Measurements from ENCODE around the gene TRMT44.
"Not testable (repeated sequence)": the region's sequence is repeated elsewhere in the genome, so short reads cannot be mapped to it uniquely, and the experiment has no call there.

Gene TRMT44

DNA sequence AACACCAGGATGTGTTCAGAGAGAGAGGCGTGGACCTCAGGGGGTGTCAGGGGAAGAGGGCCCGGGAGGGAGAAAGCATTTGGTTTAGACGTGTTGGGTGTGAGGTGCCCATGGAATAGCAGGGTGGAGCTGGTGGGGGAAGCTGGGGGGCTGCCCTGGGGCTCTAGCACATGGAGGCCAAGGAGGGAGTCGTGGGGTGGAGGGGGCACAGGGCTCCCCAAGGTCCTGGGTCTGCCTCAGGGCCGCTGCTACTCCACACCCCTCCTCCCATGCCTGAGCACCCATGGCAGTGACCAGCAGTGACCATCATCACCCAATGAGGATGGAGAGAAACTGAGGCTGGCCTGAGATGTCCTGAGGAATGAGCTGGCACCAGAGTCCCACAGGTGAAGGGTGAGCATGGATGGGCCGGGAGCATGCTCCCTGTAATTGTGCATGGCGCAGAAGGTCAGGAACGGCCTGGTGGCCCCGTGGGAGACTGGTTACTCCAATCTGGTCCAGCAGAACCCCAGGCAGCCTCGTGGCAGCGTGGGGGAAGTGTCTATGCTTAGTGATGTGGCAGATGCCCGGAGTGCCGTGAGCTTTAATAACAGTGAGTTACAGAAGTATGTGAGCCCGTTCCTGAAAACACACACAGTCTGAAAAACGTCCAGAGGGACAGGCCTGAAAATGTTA is 70.2 kb downstream of the TRMT44 start:
- DNase-seq (ENCODE audit: low read depth in 2 of 2): no peak

DNA sequence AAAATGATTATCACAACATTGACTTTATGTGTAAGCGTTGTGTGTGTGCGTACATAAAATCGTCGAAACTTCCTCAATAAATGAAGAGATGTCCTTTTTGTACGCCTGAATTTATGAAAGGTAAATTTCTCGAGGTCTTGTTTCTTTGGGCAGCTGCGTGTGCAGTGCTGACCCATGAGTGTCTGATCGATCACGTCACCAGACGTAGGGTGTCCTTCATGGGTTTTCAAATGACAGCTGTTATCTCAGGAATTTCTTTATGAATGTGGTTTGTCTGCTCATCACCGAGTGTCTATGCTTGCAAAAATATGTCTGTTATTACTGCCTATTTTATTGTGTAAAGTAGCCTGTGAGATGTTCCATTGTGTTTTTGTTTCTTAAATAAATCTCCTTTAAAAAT is 71.9 kb downstream of the TRMT44 start:
- DNase-seq (ENCODE audit: low read depth in 2 of 2): no peak

- DNase-seq (ENCODE audit: low read depth in 2 of 2): not testable (repeated sequence)
Observed at GRCh38 chr4:8513080-8513479, 72.5 kb downstream of the TRMT44 start.

DNA sequence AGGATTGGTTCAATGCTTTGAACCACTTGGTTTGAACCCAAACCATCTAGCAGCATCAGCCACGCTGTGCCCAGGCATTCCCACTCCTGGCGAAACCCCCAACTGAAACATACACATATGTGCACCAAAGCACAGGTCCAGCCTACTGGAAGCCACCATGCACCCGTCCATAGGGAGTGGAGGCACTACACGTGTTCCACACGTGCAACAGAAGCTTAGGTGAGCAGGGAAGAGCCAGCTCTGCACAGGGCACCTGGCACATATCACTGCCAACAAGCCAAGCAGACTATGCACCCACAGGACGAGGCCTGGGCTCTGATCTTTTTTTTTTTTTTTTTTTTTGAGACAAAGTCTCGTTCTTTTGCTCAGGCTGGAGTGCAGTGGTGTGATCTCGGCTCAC is 73.4 kb downstream of the TRMT44 start:
- no peak for DNase-seq (ENCODE audit: low read depth in 2 of 2)

- DNase-seq (ENCODE audit: low read depth in 2 of 2): no peak
Observed at GRCh38 chr4:8514391-8514790, 73.8 kb downstream of the TRMT44 start.

DNA sequence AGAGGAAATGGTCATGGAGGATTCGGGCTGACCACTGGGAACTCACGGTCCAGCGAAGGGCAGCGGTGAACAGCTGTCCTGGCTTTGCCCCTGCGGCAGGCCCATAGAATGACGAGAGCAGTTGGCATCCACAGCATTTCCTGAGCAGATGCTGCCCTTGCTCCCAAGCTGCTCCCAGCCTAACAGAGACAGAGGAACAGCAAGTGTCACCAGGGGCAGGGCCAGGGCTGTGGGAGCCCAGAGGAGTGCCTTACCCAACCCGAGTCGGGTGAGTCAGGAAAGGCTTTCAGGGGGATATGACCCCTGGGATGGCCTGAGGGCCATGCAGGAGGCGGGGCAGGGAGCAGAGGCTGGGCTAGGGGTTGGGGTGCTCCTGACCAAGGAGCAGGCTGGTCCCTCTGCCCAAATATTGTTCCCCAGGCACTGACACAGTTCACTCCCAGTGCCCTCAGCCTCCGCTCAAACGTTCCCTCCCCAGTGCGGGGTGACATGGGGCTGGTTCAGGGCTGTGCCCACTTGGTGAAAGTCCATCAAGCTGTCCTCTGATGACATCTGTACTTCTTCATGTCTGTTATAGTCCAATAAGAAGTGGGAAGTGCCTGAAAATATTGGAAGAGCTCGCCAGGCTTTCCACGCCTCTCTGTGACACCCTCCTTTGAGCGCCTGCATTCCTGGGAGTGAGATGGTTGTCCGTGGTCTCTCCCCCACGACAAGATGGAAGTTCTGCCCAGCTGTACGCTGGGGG is 74.9 kb downstream of the TRMT44 start:
- no peak for DNase-seq (ENCODE audit: low read depth in 2 of 2)

DNA sequence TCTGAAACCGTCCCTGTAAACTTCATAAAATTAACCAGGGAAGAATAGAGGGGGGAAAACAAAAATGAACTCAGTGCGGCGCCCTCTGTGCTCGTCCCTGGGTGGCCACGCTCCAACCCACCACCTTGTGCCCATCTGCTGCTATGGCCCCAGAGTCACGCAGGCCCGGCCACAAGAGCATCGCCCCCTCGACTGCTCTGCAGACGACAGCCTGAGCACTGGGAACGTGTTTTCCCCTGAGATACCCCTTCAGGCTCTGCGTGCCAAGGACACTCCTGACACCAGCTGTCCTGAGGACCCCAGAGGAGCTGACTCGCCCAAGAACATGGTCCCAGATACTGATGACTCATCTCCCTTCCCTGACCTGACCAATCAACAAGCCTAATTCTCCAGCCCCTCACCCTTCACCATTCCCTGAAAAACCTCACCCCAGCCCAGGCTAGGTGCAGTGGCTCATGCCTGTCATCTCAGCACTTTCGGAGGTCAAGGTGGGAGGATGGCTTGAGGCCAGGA is 75.5 kb downstream of the TRMT44 start:
- DNase-seq (ENCODE audit: low read depth in 2 of 2): no peak

GRCh38 chr4:8516996-8517550 is 76.5 kb downstream of the TRMT44 start:
- DNase-seq (ENCODE audit: low read depth in 2 of 2): no peak

DNA sequence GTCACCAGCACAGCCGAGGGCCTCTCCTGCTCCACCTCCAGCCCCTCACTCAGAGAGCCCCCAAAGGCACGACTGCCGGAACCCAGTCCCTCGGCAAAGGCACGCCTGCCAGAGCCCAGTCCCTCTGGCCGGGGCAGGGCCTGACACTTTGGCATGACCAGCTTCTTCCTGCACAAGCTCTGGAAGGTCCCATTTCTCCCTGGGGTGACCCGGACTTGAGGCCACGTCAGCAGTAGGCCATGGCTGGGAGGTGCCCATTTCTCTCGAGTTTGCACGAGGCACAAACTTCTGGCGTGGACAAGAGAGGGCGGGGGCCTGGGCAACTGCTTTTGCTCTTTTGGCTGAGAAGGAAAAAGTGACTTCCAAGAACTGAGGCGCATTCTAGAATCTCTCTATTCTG is 77.4 kb downstream of the TRMT44 start:
- DNase-seq (ENCODE audit: low read depth in 2 of 2): no peak

DNA sequence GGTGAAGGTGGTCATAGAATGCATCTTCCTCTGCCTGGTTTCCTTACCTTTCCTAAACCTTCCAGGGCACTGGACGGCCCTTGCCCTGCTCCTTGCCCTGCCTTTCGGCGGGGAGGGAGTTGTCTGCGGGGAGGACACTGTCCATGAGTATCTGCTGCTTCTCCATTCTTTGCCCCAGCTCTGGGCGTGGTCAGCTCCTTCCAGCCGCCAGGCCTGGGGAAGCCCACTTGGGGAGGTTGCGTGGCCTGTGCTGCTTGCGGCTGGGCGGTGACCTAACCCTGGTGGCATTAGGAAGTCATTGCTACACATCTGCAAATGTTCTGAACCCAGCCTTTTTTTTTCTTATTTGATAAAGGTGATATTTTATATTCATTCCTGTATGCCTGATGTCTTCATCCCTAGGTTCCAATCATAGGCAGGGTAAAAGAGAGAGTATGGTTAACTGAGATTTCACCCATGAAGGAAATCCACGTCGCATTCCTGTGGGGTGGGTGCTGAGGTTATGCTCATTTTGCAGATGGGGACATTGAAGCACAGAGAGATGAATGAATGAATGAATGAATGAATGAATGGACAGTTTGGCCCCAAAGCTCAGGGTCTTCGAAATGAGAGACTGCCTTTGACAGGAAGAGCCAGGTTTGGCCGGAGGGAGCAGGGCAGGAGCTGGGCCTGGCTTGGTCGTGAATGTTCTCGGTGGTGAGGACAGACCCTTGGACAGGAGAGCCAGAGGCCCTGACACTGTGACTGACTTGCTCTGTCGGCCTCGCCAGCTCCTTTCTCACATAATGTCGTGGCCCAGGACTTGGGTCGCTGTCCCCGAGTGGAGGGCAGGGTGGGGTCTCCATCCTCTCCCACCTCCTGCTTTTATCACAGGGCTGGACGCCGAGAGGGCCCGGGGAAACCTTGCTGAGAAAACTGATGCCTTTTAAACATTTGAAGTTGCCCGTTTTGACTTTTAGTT is 81.9 kb downstream of the TRMT44 start:
- DNase-seq (ENCODE audit: low read depth in 2 of 2): no peak

DNA sequence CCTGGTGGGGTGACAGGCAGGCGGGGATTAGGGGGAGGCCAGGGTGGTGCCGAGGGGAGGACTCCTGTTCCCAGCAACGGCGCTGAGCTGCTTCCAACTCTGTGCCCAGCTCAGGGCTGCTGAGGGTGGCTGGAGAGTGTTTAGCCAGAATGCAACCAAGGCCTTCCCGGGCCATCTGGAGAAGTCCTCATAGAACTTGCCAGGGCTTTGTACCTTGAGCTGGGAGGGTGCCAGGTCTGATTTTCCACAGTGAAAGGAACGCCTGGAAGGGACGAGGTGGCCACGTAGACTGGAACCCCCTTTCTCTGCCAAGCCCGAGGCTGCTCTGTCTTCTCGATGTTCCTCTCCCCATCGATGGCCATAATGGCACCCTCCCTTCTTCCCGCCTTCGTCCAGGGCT is 82.6 kb downstream of the TRMT44 start:
- DNase-seq (ENCODE audit: low read depth in 2 of 2): no peak

GRCh38 chr4:8523766-8524165 is 83.2 kb downstream of the TRMT44 start:
- DNase-seq (ENCODE audit: low read depth in 2 of 2): no peak

DNA sequence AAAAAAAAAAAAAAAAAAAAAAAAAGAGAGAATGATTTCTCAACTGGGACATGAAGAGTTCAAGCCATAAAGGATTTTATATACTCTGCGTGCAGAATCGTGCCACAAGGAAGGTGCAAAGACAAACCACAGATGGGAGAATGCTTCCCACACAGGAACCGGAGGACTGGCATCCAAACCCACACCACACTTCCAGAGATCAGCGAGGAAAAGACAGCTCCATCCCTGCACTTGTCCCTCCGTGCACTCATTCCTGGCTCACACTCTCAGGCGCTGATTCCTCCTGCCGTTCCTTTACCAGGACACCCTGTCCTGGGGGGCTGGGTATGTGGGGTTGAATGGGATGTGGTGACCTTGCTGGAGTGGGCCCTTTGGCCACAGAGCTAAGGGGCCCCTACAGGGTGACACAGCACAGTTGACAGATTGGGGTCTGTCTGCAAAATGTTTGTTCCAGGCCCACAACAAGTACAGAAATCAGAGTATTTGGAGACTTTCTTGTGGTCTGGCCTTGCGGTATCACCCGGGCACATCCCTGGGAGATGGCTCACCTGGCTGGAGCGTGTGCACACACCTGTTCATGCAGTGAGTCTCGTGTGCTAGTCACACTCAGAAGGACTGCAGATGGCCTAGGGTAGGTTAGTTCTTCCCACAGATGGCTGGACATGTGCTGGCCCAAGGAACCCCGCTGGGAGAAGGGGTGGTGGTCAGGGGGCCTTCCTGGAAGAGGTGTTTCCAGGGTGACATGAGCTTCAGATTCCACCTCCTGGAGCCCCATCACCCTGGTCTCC is 84.2 kb downstream of the TRMT44 start:
- DNase-seq (ENCODE audit: low read depth in 2 of 2): no peak

DNA sequence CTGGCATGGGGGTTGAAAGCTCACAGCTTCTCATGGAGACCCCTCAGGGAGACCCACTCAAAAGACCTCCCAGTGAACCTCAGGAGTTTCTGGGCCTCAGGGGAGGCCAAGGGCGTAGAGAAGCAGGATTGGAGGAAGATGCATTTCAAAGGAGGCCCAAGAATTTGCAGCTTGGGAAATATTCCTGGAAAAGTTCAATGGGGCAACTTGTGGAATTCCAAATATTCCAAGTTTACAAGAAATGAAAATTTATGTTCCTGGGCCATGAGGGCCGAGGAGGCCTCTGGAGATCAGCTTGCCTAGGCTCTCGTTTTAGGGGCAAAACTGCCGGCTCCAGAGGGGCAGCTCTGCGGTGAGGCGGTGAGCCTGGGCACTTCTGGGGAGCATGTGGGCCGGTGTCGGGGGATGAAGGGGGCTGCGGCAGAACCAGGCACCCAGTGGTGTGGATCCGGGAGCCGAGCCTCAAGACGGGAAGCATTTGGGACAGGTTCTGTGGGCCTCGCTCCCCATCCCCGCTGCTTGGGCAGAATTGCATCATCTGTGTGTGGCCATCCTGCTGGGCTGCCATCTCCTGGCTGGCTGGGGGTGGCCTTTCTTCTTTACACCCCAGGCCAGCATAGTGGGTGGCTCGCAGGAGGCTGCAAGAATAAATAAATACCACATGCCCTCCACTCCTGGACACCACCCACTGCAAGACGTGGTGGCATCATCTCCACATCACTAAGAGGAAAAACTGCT is 85.0 kb downstream of the TRMT44 start:
- no peak for DNase-seq (ENCODE audit: low read depth in 2 of 2)
